Activated T-helper 1 cell treated with Interleukin-2 at 50 U/mL for 16 hours (primary cell): ENCODE results near the gene SUMF1.

Experiments
- DNase-seq: peaks from one replicate; pipeline ENCODE4 v3.0.0-alpha.2; 2020; ENCODE audit warnings: low read depth

The SUMF1 gene

DNA sequence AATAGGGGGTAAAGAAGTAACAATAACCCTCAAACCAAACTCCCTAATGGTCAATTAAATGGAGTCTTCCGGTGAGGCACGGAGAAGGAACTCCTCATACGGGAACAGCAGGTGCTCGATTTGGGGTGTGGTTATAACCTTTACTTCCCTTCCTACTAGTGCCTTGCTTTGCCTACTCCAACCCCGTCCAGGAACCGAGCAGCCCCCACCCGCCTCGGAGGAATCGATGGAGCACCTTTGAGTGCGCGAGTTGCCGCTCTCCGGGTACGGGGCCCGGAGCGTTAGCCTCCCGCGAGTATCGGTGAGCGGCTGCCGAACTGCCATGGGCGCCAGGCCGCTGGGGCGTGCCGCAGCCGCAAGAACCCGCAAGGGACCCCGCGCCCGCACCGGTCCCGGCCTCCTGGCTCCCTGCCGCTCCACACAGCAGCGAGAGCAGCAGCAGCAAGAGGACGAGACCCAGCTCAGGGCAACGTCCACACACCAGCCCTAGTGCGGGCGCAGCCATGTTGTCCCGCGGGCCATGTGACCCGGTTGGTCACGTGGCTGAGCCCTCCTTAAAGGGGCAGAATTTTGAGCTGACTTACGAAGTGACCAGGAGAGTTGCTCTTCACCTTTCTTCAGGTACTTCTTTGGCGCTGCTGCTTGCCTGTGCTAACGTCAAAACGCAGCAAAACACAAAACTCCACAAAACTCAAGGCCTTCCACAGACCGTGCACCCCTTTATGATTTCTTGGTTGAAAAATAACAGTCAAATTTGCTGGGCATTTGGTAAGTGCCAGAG is at the start of gene SUMF1:
Gene SUMF1 (minus strand): TSS at position 529 of the 781 bp plus-strand sequence. CDS start 24 bp downstream, at position 505.
- DNase-seq, result peak; percentile 58

DNA sequence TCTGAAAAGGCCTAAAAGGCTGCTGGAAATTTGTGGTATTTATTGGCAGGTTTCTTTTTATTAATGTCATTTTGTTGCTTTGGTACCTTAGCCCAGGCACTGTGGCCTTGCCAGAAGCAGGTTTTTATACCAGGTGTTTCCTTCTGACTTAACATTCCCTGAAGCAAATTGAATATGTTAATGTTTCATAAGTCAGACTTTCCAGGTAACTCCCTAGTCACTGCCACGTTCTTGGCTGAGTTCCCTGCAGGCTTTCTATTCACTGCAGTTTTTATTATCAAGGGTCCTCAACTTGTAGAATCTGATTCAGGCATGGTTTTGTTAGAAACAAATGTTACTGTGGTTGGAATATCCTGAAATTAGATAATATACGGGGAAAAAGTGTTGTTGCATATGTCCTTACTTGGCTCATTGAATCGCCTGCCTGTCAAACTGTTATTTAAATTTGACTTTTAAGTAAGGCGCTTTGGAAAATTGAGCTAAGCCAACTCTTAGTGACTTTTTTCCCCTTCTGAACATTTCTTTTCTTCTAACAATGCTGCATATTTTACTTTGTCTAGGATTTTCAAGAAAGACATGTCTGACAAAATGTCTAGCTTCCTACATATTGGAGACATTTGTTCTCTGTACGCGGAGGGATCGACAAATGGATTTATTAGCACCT is 49.0 kb upstream of the SUMF1 start:
- no peak for DNase-seq

DNA sequence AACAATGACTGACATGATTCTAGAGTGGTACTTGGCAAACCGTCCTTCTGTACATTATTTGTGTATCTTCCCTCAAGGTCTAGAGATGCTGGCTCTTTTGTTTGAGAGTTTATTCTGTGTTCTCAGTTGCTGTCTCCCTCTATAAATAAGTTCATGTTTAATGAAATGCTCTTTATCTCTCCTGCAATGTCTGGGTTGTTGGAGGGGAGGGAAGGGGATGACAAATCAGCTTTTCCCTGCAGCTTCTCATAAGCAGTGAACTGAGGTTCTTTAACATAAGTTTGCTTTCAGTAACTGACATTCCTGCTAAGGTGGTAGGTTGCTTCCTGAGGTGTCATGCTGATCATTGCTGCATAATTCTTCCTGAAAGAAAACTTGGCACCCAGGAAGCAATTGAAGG is 47.8 kb upstream of the SUMF1 start:
- no peak for DNase-seq

DNA sequence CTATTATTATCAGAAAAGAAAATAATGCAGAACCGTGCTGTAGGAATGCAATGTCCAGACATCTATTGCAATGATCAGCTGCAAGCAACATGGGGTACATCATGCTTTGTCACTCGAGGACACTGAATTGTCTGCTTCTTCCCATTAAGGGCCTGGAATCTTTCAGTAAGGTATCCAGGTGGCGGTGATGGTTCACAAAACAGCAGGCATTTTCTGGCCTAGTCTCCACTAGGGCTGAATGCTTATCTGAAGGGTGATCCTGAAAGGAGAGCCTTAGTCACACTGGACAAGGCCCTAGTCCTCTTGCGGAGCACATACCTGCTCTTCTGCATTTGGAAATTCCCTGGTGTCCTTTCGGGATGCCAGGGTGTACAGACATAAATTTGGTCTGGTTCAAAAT is 47.3 kb upstream of the SUMF1 start:
- DNase-seq, result no peak

DNA sequence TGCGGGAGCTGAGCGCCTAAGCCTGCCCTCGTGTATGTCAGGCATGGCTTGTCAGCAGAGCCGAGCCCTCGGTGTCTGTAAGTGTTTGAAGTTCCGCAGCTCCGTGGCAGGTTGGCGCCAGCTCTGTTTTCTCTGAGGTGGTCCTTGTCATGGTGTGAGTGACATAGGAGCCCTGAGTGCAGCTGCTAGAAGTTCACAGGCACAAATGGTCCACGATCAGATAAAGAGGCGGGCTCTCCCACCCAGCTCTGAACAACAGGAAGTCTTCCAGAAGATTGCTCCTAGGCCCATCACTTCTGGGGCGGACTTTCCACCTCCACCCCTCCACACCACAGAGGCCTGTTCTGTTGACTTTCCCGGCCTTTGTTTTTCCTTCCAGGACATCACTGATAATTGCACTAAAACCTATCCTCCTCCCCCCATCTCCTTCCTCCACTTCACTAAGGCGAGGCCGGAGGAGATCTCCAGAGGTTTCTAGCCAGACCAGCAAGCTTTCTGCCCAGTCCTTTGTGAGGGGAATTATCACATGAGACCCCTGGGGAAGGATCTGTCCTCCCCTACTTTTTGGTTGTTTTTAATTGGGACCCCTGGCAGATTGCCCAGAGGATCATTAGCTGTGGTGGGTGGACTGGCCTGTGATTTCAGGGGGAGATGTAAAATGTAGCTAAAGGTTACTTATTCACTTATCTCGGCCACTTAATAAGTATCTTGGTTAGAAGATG is 46.0 kb upstream of the SUMF1 start:
- no peak for DNase-seq

DNA sequence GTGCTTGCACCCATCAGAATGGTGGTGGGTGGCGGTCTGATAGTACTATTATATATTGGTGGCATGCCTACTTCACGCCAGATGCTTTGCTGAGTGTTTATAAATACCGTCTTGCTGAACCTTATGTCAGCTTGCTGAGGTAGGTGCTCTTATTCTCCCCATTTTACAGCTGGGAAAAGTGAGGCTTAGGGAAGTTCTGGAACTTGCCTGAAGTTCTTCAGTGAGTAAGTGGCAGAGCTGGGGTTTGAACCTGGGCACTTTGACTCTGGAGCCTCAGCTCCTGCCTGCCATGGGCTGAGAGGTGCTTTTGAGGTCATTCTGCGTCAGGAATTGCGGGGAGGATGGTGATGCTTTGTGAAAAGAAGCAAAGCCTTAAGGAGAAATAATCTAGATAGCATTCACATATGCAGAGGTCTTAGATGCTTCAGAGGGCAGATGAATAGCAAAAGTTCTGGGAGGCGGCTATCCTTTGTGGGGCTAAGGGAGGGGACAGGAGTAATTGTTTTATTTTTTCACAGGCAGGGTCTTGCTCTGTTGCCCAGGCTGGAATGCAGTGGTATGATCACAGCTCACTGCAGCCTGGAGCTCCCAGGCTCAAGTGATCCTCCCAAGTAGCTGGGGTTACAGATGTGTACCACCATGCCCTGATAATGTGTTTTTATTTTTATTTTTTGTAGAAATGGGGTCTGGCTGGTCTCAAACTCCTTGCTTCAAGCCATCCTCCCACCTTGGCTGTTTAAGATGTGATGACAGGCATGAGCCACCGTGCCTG is 44.6 kb upstream of the SUMF1 start:
- DNase-seq, result no peak

DNA sequence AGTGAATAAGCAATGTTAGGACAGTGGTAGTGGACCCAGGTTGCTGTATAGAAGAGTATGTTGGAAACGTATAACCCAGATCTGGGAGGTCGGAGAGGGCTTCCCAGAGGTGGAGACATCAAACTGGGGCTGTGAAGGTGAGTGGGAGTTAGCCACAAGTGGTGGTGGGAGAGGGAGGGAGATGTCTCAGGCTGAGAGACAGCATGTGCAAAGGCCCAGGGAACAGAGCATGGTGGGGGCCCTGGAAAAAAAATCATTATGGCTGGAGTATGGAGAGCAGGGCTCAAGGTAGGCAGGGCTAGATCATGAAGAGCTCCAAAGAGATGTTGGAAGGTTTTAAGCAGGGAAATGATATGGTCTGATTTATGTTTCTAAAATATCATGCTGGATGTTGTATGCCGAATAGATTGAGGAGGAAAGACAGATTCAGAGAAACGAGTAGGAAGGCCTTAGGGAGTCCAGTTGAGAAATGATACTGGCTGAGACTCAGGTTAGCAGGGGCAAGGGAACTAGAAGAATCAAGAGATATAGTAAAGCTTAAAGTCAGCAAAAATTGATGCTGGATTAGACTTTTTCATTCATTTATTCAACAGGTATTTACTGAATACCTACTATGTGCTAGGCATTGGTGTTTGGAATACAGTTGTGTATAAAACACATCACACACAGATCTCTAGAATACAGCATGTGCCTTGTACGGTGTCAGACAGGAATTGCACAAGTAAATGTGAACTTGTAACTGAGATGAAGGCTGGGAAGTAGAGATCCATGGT is 43.1 kb upstream of the SUMF1 start:
- DNase-seq, result no peak

DNA sequence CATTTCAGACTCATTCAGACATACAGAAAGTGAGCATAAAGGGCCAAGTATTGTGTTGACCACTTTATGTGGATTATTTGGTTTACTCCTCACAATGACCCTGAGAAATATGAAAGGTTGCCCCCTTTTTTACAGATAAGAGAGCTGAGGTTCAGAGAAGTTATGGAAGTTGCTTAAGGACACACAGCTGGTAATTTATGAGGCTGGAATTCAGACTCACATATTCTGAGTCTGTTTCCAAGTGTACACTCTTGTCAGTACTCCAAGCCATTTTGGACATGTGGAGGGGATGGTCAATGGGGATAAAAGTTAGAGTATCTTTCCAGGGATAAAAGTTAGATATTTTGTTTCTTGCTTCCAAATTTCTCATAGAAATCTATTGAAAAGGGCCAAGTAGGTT is 42.0 kb upstream of the SUMF1 start:
- DNase-seq, result no peak

DNA sequence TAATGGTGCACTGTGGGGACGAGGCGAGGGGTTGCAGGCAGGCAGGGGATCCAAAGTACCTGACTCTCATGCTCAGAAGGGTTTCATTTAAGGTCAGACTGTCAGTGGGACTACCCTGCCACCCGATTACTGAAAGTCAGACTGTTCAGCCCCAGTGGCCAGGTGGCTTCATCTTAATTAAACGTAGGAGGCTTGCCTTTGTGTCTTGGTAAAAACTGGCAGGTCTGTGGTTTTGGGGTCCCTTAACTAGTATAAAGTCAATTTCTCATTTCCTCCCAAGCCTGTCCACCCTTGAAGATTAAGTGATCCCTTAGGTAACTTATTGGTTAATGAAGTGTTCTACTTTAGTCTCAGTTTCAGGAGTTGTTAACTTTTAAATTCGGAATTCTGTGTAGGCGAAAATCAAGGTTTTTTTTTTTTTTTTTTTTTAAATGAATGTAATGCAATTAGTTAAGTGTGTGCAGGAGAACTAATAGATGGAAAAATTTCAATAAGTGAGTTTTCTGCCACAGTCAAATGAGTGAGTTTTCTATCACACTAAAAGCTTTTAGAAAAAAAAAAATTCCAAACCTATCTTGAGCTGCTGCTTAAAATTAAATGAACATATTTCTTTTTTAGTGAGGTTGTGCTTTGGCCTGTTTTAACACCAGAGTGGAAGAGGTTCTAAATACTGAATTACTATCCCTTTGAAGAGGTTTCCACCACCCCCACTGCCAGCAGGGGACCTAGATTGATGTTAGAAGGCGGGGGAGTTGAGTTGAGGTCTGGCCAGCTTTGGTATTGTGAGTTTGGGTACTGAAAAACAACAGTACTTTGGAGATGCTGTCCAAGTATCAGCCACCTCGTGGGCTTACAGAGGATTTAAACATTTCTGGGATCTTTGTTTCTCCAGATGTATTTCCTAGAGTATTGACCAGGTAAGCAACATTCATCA is 41.2 kb upstream of the SUMF1 start:
- DNase-seq, result no peak

DNA sequence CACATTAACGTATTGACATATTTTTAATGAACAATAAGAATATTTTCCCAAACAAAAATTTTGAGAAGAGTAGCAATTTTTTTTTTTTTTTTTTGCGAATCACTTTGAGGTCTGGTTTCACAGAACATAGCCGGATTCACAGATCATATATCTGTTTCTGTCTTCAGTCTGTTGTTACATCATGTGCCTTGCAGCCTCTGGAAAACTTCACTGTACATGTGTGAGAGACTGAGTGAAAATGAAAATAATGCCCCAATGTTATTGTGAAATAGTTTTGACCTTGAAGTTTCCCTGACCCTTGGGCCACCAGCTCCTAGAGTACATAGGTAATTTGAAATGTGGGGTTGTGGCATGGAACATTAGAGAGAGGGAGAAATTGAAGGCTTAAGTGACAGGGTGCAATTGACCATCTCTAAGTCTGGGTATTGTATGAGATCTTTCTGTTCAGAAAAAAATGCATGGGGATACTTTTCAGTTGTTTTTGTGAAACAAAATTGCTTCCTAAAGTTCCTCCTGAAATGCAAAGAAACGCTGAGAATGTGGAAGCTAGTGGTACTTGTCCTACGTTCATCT is 40.0 kb upstream of the SUMF1 start:
- DNase-seq, result no peak

DNA sequence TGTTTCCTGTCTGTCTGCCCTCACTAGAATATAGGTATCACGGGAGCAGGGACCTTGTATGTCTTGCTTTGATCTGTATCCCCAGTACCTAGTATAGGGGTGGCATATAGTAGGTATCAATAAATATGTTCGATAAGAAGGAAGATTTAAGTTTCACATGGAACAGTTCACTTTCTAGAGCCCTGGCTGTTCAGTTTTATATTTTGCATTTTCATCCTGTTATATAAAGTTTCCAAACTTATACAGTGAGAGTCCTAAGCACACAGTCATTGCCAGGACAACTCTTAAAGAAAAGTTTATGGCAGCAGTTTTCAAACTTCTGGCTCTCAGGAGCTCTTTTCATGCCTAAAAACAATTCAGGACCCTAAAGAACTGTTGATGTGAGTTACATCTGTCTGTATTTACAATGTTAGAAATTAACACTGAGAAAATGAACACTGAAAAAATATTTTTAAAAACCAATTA is 39.5 kb upstream of the SUMF1 start:
- no peak for DNase-seq

DNA sequence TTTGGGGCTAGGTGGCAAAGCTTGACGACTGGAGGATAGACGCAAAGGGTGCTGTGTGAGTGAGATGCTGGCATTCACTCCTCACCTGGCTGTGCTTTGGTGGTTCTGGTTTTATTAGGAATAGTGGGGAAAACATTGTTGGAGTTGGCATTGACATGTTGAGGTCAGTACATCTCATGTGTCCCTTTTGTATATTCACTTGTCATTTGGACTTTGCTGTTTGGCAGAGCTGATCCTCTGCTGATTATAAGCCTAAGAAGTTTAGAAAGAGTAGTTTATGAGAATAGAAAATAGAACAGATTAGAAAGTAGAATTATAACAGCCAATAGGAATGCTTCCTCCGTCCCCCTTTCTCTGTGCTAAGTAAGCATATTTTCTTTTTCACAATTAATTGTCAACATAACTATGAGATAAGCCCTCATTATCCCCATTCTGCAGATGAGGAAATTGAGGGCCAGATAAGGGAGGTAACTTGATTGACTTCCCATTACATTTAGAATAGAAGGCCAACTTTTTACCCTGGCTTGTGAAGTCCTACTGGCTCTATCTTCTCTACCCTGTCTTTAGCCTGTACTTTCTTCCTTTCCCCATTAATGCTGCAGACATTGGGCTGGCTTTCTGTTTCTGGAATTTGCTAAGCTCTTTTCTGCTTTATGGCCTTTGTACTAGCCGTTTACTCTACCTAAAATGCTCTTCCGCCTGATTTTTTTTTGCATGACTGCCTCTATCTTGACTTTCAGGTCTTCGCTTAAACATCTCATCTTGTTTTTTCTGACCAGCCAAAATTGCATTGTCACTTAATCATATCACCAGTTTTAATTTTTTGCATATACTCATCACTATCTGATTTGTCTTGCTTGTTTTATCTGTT is 38.9 kb upstream of the SUMF1 start:
- DNase-seq, result no peak

DNA sequence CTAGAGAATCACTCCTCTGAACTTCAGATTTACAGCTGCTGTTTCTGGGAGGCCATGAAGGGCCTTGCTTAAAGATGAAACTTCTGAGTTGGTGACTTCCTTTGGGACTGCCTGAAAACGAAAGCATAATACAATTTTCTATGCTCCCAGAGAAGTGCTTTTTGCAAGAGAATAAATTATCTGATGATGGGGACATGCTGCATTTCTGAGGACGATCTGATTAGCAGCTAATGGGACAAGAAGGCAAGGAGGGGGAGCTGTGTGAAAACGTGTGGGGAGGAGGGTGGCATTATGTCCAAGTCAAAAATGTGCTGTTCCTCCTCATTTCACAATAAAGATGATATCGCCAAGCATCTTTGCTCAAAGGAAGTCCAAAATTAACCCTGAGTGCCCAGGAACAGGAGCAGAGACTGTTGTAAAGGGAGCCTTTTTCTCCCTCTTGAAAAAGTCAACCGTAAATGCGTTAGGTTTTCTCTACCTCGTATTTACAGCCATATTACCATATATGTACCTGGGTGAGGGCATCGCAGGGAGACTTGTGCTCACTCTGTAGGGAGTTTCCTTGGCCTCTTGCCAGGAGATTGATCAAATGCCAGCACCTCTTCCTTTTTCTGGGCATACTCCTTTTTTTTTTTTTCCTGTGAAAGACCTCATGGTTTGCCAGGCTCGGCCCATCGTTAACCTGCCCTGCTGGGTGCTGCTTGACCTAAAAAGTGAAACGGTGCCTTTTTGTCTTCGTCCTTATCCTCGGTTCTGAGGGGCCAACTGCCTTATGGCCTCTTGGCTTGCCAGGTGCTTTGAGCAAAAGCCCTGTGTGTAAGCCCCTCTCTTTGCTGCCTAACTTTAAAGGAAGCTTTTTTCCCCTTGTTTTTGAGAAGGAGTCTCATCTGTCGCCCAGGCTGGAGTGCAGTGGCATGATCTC is 37.5 kb upstream of the SUMF1 start:
- DNase-seq, result peak; percentile 15

DNA sequence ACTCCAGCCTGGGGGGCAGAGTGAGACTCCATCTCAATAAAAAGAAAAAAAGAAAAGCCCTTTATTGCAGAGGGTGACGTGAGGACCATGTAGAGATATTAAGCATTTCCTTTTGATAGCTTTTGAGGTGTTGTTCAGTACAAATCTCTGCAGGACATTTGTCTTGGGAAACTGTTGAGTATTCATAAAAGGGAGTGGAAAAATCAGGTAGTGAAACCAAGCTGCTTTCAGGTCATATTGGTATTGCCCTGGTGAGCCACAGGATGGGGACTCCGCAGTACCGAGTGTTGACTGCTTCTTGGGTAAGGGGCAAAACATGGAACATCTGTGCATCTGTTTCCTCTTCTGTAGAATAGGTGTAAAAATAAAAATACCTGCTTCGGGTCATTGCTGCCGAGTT is 36.0 kb upstream of the SUMF1 start:
- no peak for DNase-seq

DNA sequence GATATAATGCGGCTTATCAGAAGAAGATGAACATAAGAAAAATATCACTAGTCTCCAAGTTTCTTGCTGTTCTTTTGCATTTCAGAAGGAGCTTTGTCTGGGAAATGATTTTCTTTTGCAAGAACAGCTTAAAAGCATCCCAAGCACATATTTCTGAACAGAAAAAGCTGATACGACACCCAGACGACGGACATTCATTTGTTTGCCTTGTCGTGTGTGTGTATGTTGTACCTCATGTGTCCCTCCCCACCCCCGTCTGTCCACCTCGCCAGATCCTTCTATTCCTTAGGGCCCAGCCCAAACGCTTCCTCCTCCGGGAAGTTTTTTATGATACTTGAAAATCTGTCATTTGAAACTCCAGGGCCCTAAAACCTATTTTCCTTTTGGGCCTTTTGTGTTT is 34.9 kb upstream of the SUMF1 start:
- no peak for DNase-seq

DNA sequence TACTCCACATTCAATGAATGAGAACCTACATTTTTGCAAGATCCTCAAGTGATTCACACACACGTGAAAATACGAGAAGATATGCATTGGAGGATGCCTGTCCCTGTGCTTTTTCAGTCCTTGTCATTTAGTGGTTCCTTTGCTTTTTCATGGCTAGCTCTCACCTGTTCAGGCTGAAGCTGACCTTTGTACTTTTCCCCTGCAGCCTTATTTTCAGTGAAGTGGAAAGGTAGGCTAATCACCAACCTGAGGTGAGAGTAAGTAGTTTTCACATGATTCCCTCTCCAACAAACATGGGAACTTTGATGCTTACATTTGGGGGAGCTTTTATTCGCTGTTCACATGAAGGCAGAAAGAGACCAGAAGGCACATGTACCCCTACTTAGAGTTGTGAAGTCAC is 34.4 kb upstream of the SUMF1 start:
- DNase-seq, result no peak

DNA sequence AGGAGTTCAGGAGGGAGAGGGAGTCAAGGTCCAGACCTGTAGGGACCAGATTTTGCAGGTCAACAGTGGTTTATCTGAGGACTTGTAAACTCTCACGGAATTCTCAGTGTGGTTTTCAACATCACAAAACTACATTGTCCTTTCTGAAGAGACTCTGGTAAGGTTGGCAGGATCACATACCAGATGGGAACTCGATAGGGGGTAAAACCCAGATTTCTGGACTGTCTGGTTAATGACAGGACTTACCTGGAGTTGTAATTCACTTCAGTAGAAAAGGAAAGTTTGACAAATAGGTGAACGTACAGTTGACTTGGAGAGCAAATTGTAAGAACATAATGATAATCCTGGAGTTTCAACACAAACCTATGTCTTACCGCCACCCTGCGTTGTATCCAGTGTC is 31.4 kb upstream of the SUMF1 start:
- DNase-seq, result no peak

DNA sequence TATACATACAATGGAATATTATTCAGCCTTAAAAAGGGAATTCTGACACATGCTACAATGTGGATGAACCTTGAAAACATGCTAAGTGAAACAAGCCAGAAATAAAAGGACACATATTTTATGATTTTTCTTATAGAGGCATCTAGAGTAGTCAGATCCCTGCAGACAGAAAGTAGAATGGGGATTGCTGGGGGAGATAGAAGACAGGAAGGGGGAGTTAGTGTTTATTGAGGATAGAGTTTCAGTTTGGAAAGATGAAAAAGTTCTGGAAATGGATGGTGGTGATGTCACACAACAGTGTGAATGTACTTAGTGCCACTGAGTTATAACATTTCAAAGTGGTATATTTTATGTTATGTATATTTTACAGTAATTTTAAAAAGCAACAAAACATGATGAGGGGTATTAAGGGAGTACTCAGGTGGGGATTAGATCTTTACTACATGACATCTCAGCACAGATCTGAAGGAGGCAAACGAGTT is 30.8 kb upstream of the SUMF1 start:
- no peak for DNase-seq
